Renal pelvis (tissue), 4 donors: Measurements from ENCODE around the gene KIF2C. TPM values are rescaled to one million over a fixed set of nuclear protein-coding genes. Genes with fewer than 3 reads are reported as not detected.
"Not testable (repeated sequence)": the region's sequence is repeated elsewhere in the genome, so short reads cannot be mapped to it uniquely, and the experiment has no call there.

ENCODE experiments used
- DNase-seq: peaks from one replicate; pipeline ENCODE4 v3.0.0-alpha.2; 2013
- polyA plus RNA-seq, 3 donors: library from polyadenylated mRNA; unstranded; fragments of 120-200 nt; gene quantifications; one replicate each; pipeline ENCODE4 v1.2.1, GENCODE V29; 2013; ENCODE audit not compliant: insufficient read length in 3 of 3

KIF2C gene
- polyA plus RNA-seq, 3 donors: 27.0 to 30.8 (median 28.1) TPM

DNA sequence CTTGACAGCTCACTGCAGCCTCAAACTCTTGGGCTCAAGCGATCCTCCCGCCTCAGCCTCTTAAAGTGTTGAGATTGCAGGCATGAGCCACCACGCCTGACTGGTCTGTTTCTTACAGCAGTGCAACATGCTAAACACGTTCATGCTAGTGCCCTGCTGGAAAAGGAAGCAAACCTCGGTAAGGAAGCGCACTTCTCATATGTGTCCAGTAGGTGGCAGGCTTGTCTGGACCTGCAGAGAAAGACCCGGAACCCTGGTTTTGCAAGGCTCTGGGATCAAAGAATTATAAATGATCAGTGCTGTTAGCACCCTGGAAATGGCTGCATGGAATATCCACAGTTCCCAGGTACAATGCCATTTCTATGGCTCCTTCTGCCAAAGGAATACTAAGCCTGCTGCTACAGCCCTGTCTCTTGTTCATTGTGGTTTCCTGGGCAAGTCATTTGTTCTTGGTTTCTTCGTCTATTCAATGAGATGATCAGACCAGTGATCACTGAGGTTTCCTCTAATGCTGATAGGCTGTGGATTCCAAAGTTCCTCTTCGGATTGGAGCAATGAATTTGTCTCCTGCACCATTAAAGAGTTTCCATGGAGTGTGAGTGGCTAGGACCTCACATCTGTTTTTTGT is 24.6 kb upstream of the KIF2C start:
- DNase-seq: peak; percentile 73

DNA sequence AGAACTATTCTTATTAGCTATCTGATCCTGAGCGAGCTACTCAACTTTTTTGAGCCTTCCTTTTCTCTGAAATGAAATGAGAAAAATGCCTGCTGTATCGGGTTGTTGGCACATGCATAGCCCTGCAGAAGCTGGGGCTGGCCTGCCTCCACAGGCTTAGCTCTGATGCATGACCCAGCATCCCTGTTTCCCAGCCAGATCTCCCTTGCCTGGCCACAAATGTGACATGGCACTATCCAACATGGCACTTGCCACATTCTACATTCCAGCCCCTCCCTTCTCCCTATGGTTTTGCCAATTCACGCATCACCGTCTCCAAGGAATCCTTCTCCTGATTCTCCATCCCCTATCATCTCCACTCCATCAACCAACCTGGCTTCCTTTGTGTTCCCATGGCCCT is 22.5 kb upstream of the KIF2C start:
- no peak for DNase-seq

DNA sequence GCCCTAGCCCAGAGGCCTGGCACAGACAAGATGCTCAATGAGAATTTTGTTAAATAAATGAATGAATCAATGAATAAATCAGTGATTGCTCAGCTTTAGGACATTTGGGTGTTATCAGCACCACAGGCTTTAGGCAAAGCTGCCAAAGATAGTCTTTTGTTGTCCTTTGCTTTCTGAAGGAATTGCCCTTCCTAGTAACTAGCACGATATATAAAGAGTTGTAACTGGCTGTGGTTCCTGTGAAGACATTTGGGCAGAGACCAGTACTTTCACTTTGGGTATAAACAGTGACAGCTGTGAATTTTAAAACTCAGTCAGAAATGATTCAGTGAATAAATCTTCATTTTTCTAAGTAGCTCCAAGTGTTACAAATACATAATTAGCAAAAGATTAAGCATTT is 22.0 kb upstream of the KIF2C start:
- no peak for DNase-seq

DNA sequence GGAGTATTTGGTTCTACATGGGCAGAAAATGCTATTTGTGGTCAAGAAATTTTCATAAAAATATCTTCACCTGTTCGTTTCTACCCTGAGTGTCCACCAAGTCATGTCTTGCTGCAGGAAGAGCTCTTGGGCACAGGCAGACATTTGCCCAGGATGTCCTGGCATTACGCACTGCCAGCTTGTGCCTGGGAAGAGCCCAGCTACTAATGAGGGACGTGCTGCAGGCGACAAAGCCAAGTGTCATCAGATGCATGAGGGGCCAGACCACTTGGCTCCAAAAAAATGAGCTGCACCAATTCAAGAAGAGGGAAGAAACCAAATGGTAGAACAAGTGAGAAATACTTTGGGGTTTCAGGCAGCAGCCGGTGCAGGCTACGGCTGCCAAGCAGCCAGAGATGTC is 21.5 kb upstream of the KIF2C start:
- no peak for DNase-seq

DNA sequence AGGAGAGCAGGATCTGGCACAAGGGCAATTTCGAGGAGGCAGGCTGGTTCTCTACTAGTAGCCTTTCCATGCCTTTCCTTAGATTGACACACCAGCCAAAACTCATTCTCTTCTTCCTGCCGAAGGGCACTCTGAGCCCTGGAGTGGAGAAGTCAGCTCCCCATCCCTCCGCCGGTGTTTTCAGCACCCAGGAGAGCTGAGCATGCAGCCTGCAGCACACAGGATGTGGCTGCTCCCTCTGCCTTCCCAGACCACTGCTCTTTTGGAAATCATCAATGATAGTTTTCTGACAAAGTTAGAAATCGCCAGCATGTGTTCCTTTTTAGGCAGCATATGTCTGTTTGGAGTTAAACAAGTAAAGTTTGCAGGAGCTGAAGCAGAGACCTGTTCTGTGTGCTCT is 20.3 kb upstream of the KIF2C start:
- DNase-seq: no peak

DNA sequence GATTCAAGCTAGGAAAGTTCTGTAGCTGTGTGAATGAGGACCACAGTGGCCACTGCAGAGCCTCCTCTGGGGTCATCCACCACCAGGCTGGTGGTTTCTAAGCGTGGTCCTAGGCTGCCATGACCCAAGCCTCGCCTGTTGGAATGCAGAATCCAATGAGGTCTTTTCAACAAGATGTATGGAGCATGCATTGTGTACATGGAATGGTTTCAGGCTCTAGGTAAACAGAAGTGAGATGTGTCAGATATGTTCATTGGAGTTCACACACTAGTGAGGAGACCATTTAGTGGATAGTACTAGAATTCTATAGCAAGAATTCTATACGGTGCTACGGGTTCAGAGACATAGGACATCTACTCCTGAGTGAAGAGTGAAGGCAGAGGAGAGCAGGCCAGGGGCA is 19.4 kb upstream of the KIF2C start:
- DNase-seq: no peak

DNA sequence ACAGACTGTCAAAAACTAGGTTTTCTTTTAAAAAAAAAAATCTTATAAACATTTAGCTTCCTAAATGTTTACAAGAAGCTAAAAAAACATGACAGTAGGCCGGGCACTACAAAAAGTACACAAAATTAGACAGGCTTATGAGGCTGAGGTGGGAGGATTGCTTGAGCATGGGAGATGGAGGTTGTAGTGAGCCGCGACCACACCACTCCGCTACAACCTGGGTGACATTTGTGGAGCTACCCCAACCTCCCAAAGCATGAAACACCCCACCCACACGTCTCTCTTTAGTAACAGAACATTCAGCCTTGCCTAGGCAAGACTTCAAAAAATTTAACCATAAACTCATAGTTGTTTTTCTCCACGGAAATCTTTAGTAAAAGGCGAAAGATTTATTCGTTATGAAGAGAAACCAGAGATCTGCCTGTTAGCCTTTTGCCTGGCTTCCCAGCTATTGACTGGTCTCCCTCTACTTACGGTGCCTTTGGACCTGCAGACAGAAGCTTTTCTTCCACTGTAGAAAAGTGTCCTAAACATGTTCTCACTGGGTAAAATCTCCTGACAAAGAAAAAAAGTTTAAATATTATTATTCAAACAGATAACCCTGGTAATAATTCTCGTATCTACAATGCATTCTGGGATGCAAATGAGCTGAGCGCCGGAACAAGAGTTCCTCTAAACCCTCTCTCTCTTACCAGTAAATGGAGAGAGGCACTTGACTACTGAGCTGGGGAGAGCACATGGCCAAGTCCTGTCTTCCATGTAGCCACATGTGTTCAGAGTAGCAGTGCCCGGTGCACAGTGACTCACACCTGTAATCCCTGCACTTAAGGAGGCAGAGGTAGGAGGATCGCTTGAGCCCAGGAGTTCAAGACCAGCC is 17.9 kb upstream of the KIF2C start:
- peak; percentile 76 for DNase-seq

DNA sequence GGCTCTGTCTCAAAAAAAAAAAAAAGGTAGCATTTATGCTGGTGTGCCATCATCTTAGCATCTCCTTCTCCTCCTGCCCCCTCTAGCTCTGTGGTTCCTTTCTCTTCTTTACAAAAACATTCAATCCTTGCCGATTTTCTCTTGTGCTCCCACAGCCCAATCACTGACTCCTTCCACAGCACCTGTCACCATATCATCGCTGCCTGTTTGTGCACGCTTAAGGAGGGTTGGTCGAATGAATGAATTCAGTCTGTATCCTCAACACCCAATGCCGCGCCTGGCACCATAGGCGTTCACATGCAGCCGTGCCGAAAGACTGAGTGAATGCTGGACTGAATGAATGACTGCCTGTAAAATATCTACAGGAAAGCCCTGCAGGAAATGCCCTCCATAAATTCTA is 16.6 kb upstream of the KIF2C start:
- no peak for DNase-seq

DNA sequence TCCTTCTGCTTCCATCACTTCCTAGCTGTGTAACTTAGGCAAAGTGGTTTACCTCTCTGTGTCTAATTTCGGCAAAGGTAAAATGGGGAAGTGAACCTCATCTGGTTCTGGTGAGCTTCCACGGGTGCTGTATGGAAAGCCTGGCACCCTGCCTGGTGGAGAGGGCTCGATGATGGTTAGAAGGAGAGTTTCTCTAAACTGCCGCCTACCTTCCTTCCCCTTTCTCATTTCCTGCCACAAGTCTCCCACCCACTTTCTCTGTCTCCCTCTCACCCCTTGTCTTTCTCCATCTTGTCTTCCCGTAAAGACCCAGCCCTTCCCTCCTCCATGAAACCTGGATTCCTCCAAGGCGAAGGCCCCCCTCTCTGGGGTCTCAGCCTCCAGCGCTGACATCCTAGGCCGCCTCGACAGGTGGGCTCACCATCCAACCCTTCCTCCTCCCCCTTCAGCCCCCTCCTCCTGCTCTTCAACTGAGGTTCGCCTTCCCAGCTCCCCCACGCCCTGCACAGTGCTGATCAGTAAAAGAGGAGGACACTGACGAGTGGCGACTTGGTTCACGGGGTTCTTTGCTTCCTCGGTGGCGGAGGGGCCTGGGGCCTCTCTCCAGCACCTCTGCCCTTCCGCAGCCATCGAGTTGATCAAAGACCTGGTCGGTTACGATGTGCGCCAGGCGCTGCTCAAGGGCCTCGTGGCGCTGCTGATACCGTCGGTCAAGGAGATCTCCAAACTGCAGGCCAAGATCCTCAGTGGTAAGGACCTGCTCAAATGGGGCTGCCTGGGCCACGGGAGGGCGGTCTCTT is 15.9 kb upstream of the KIF2C start:
- no peak for DNase-seq

DNA sequence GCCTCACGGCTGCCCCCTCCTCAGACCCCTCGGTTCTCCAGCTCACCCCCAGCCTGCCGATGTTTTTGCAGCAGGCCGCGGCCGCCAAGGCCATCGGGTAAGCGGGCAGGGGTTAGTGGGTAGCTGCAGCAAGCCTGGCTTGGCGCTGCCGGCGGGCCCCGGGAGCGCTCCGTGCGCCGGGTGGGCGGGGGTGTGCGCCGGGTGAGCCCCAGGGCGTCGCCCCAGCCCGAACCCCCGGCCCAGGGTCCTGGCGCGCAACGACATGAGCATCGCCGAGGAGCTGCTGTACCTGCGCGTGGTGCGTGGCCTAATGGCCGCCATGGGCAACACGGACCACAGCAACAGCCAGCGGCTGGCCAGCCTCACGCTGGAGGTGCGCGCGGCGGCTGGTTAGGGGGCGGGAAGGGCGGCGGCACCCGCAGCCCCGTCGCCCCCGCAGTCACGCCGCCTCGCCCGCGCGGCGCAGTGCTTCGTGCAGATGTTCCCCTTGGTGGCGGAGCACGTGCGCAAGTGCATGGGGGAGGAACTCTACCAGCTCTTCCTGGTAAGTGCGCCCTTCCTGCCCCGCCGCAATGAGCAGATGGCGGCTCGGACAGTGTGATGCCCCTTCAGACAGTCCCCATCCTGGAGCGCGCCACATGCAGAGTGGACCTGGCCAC is 15.2 kb upstream of the KIF2C start:
- no peak for DNase-seq

DNA sequence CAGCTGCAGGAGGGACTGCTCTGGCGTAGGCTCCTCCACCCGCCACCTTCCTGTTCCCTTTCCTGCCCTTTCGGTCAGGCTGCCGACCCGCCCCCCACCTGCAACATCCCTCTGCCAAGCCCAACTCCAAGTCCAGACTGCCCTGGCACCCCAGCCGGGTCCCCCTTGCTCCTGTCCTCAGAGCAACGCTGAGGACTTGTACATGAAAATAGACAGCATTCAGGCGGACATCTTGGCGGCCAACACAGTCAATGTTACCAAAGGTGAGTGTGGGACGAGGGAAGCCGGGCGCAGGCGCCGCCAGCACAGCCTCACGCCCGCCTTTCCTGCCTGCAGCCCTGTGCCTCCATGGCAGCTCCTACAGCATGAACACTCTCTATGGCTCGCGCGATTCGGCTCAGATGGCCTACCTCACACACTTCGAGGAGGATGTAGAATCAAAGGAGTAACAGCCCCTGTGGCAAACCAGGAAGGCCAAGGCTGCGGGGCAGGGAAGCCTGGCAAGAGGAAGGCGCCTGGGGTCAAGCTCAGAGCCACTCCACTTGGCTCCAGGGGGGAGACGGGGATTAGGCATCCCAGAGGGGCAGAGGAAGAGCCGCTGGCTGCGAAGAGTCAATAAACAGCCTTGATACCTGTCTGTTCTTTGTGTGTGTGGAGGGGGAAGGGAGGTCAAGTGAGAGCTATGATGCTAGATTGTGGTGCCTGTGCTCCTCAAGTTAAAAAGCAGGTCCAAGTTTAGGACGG is 14.5 kb upstream of the KIF2C start:
- no peak for DNase-seq

DNA sequence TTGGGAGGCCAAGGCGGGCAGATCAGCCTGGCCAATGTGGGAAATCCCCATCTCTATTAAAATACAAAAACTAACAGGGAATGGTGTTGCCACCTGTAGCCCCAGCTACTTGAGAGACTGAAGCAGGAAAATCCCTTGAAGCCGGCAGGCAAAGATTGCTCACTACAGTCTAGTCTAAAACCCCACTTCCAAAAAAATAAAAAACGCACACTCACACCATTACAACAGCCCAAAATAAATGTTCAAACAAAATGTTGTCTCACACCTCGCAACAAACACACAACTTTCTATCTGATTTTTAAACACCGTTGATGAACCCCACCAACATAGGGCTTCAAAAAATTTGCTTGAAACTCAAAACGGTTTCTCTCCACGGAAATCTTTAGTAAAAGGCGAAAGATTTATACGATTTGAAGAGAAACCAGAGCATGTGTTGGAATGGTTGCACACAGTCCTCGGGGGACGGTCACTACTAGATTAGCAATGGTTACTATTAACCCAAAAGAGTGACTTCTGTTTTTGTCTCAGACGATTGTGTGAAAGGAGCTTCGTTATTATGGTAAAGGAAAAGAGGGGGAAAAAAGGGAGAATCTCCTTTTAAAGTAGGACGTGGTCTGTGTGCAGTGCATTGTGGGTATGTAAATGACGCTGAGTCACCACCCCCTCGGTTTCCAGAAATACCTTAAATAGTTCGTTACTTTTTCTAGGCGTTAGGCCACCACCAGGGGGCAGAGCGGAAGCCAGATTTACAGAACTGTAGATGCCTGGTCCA is 8.7 kb upstream of the KIF2C start, which contains the start of gene RNU5D-1:
TSS of gene RNU5D-1 (minus strand) at position 430 of the 772 bp plus-strand sequence.
- DNase-seq: peak; percentile 96

DNA sequence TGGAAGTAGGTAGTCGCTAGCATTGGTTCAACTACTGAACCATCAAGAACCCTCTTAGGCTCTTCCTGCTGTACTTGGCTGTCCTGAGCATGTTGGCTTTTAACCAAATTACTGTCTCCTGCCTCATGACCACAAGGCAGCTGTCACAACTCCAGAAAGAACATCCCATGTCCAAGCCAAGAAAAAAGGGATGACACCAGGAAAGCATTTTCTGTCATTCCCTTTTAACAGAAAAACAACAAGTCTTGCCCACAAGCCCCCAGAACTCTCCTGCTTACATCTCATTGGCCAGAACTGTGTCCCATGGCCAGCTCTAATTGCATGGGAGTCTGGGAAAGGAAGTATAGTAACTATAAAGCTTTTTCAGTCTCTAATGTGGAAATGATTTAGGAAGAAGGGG is 6.3 kb upstream of the KIF2C start:
- no peak for DNase-seq

DNA sequence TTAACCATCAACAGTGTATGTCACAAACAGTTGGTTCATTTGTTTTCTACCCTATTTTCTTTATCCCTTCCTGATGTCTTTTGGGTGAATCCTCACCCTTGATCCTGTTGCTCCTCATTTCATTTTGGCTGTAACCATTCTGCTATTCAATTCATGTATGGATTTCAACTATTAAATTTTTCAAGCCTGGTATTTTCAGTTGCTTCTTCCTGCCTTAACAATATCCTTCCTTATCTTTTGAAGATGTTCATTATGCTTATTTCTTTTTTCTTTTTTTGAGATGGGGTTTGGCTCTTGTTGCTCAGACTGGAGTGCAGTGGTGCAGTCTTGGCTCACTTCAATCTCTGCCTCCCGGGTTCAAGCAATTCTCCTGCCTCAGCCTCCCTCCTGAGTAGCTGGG is 5.9 kb upstream of the KIF2C start:
- no peak for DNase-seq

DNA sequence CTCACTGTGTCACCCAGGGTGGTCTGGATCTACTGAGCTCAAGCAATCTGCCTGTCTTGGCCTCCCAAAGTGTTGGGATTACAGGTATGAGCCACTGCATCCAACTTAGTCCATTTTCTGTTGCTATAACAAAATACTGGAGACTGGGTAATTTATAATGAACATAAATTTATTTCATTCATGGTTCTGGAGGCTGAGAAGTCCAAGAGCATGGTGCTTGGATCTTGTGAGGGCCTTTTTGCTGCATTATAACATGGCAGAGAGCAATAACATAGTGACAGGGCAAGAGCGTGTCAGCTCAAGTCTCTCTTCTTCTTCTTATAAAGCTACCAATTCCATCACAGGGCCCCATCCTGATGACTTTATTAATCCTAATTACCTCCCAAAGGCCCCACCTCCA is 3.6 kb upstream of the KIF2C start:
- no peak for DNase-seq

DNA sequence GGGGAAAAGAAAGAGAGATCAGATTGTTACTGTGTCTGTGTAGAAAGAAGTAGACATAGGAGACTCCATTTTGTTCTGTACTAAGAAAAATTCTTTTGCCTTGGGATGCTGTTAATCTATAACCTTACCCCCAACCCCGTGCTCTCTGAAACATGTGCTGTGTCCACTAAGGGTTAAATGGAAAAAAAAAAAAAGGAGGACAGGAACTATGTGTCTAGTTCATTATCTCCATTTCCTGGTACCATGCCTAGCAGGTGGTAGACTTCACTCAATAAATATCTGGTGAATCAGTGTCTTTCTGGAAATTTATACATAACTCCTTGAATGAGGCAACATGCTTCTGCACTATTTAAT is 707 bp upstream of the KIF2C start:
- not testable (repeated sequence) for DNase-seq

DNA sequence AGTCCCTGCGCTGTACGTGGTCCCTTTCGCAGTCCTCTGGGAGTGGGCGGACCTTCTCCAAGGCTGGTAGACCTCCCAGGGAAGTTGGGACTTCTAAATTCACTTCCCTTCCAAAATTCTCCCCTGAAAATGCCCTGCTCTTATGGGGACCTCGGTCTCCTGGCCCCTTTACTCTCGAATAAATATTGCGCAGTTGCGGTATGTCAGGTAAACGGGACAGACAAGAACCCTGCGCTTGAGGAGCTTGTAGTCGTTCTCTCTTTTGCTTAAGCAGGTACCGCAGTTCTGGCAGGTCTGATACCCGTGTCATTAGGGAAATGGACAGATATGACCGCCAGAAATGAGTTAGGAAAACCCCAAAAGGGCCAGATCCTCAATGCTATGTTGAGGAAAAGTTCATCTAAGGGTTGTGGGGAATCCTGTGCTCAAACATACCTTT is 561 bp downstream of the KIF2C start:
- DNase-seq: no peak

DNA sequence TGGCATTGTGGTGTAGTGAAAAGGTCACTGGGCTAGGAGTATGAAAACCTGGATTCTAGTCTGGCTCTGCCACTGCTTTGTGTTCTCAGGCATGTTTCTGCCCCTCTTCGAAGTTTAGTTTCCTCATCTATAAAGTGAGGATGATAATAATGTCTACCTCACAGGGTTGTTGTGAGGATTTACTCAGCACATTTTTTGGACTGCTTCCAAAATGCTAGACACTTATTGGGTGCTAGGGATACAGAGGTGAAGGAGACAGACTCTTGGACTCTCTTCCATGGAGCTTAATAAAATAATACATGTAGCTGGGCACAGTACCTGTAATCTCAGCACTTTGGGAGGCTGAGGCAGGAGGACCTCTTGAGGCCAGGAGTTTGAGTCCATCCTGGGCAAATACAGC is 3.6 kb downstream of the KIF2C start:
- no peak for DNase-seq

DNA sequence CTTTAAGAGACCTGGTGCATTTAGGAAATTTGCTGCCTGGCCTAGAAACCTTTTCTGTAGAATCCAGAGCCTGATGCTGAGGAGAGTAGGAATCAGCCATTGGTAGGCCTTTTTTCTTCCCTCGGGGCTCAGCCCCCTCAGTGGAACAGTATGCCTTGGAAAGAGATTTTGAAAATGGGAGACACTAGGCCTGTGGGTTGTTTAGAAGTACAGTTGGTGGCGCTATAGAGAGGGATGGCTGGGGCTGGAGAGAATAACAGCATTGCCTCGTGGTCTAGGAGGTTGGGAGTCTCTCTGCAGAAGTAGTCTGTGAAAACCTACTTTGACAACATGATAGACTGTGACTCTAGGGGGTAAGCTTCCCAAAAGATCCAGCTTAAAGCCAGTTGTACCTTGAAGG is 8.2 kb downstream of the KIF2C start:
- no peak for DNase-seq

DNA sequence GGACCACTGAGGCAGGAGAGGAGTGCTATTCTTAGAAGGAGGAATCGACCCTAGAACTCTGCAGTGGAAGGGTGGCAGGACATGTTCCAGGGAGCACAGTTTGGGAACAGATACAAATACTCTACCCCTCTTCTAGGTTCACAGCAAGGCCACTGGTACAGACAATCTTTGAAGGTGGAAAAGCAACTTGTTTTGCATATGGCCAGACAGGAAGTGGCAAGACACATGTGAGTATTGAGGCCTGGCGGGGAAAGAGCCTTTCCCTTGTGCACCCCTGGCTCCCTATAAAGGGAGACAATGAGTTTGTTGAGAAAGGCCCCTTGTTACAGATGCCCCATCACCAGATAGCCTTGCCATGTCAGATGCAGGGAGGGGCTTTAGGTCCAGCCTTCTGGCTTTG is 17.8 kb downstream of the KIF2C start:
- no peak for DNase-seq

DNA sequence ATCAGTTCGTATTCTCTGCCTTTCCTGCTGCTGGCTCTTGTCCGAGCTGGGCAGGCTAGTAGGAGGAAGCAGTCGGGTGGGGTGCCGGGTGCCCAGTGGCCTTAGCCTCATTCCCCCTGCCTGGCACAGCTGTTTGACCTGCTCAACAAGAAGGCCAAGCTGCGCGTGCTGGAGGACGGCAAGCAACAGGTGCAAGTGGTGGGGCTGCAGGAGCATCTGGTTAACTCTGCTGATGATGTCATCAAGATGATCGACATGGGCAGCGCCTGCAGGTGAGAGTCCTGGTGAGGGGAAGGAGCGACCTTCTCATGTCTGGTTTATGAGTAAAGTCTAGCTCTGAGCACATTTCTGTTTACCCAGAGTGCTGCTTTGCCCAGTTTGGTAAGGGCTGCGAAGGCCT is 19.4 kb downstream of the KIF2C start:
- no peak for DNase-seq
